Gastroesophageal sphincter (tissue), 3 donors: Measurements from ENCODE around the gene B9D1.

Experiments
- EP300 ChIP-seq: sonication (generic); formaldehyde crosslinking; IDR thresholded peaks from one replicate; pipeline ENCODE4 v1.6.1; 2017; ENCODE audit warnings: antibody characterized with exemption, mild to moderate bottlenecking
- POLR2AphosphoS5 ChIP-seq: sonication (generic); formaldehyde crosslinking; IDR thresholded peaks from one replicate; pipeline ENCODE4 v1.6.1; 2017; ENCODE audit warnings: antibody characterized with exemption
- TF ChIP-seq, protein P1 (sequence below), 4 experiments: fragments of 200-600 bp in 2 of 4; fragments of 450-650 bp in 2 of 4; sonication (generic) in 1 of 4; IDR thresholded peaks; one replicate each; pipeline ENCODE4 v1.5.1; 2017 to 2019; ENCODE audit warnings: antibody characterized with exemption in 4 of 4, mild to moderate bottlenecking in 2 of 4, moderate library complexity in 2 of 4

DNA sequence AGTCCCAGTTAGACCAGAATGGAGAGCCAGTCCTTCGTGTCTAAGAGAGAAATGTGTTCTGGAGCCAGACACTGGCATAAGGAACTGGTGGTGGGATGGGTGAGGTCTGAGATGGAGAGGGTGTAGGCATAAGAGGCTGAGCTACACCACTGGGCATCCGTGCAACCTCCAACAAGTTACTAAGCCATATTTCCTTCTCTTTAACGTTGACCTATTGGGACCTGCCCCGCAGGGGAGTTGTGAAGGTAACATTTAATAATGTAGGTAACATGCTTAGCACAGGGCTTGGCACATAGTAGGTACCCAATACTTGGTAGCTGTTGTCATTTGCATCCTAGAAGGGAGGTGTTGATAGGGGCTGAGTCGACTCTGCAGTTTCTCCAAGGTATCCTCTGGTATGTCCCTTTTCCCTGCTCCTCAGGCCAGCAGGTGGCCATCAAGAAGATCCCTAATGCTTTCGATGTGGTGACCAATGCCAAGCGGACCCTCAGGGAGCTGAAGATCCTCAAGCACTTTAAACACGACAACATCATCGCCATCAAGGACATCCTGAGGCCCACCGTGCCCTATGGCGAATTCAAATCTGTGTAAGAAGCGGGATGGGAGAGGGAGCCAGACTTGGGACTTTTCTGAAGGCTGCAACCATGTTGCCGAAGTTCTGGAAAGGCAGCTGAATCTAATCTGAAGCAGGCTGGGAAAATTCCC, 17.0 kb upstream of the B9D1 start:
- TF ChIP-seq, protein P1, sequence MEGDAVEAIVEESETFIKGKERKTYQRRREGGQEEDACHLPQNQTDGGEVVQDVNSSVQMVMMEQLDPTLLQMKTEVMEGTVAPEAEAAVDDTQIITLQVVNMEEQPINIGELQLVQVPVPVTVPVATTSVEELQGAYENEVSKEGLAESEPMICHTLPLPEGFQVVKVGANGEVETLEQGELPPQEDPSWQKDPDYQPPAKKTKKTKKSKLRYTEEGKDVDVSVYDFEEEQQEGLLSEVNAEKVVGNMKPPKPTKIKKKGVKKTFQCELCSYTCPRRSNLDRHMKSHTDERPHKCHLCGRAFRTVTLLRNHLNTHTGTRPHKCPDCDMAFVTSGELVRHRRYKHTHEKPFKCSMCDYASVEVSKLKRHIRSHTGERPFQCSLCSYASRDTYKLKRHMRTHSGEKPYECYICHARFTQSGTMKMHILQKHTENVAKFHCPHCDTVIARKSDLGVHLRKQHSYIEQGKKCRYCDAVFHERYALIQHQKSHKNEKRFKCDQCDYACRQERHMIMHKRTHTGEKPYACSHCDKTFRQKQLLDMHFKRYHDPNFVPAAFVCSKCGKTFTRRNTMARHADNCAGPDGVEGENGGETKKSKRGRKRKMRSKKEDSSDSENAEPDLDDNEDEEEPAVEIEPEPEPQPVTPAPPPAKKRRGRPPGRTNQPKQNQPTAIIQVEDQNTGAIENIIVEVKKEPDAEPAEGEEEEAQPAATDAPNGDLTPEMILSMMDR (IDR thresholded peaks at IDR 0.05): no peak
- TF ChIP-seq POLR2AphosphoS5 (no peak), EP300 (no peak)
